Activated T-helper 9 cell treated with anti-CD3 and anti-CD28 coated beads, Interleukin-2, amount 50 U/mL, for 16 hours (primary cell): ENCODE results near the gene ETFB.
A peak's percentile ranks its signal among the peaks of the same experiment; 100 is the strongest.

Experiments used
- DNase-seq: peaks from one replicate; pipeline ENCODE4 v3.0.0-alpha.2; 2020; ENCODE audit warnings: low read depth

The ETFB gene

DNA sequence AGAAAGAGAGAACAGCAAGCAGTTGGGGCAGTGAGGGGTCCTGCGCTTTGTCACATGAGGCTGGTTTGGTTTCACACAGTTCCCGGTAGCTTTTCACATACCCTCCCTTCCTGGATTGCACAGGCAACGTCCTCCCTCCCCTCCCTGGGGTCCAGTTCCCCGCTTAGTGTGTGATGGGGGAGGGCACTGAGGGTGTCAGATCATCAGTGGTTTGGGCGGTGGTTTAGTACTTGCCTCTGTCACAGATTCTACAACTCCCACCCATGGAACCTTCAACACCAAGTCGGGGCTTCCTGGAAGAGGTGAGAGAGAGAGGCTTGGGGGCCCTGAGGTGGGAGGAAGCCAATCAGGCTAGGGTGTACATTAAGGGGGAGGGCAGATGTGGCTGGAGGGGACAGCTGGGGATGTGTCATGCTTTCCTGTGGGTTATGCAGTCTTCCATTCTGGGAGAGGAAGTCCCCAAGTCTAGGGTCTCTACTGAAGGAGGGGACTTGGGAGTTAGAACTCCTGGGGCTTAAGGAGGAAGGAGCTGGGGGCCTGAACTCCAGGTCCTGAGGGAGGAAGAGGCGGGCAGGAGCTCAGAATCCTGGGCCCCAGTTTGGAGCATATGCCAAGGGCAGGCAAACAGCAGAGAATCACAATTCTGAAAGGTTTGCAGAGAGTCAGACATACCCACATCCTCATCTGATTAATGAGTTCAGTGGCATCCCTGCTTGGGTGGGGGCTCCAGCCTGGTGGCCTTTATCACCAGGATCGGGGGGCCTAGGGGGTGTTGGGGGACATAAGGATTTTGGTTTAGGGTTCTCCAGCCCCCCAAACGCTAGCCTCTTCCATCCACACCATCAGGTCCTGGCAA lies 6.7 kb upstream of the ETFB start, which contains the start of gene NKG7:
TSS of gene NKG7 (minus strand) at position 6 of the 856 bp plus-strand sequence. CDS start 119 bp downstream, outside the sequence.
- peak; percentile 66 for DNase-seq

DNA sequence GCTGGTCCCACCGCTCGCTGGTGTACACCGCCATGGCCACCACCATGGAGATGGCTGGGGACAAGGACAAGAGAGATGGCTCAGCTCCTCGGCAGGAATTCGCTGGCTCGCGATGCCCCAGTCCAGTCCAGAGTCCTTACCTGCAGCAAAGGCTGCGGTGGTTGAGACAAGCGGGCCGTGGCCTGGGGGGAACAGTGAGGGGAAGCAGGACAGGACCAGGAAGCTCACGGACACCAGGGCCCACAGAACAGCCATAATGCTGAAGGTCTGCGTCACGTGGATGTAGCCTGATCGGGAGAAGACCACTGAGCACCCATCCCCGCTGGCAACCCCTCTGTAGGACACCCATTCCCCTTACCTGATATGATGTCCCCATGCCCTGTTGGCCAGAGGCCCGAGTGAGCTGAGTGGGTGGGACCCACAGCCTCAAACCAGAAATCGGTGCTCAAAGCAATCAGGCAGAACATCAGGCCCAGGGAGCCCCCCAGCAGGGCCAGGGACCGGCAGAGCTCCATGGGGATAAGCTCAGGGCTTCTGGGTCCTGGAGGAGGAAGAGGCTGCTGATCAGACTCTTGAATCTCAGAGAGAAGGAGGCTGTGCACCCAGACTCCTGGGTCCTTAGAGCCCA lies 5.9 kb upstream of the ETFB start:
- DNase-seq: no peak

DNA sequence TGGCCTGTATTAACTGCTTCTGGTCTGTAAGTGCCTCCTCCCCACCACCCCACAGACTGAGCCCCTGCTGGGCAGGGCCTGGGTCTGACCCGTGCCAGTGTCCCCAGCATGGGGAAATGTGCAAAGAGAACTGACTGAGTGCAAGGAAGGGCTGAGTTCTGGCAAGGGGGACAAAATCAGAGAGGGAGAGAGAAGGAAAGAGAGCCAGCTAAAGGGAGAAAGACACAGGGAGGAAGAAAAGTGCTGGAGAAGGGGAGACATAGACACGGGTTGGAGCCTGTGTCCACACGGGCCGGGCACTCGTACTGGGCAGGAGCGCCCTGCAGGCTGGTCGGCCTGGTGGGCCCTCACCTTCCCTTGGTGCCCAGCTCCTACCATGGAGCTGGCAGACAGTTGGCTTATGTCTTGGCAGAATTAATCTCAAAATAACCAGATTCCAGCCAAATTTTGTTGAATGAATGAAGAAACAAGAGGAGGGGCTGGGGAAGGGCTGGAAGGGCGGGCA lies 5.0 kb upstream of the ETFB start:
- no peak for DNase-seq

DNA sequence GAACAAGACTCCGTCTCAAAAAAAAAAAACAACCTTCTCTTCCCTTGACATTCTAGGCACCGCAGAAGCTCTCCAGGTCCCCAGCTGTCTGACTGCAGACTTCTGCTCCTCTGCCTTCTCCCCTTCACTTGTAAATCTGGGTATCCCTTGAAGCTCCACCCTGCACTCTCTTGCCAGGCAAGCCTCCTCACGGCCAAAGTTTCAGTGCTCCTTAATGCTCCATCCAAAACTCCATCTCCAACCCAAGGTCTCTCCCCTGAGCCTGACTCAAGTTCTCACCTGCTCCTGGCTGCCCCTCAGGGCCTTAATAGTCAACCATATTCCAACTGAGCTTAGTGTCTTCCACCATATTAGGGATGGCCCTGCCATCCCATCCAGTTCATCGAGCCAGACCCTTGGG lies 4.0 kb upstream of the ETFB start:
- DNase-seq: no peak

DNA sequence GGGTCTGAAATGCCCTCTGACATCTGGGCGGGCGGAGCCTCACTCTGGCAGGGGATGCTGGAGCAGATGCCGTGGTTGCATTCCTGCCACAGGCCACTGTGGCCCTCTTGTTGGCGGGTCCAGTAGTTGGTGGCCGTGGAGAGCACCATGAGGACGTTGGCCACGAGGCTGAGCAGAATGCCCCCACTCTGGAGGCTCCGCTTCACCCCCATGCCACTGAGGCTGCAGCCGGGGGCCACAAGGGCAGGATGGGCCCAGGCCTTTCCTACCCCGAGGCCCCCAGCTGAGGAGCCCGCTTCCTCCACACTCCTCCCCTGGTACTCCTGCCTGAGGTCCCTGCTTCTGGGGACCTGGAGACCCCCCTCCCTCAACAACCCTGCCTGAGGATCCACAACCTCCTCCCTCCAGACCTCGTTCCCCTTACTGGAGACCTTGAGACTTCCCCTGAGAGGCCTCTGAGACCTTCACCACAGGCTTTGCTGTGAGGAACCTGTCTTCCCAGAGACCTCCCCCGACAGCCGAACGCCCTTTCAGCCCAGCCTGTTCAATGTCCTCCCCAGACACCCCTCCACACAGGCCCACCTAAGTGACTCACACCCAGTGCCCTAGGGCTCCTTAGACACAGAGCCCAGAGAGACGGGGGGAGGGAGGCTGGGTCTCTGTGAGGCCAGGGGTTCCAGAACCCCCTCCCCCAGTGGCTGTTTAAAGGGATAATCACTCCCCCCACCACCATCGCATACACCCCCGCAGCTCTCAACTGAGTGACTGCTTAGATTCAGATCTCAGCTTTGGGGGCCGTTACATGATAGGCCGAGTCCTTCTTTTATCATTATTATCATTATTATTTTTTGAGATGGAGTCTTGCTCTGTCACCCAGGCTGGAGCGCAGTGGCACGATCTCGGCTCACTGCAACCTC lies 2.4 kb upstream of the ETFB start, which contains the start of gene CLDND2:
TSS of gene CLDND2 (minus strand) at position 638 of the 917 bp plus-strand sequence. CDS start at position 212, 426 bp downstream.
- no peak for DNase-seq

DNA sequence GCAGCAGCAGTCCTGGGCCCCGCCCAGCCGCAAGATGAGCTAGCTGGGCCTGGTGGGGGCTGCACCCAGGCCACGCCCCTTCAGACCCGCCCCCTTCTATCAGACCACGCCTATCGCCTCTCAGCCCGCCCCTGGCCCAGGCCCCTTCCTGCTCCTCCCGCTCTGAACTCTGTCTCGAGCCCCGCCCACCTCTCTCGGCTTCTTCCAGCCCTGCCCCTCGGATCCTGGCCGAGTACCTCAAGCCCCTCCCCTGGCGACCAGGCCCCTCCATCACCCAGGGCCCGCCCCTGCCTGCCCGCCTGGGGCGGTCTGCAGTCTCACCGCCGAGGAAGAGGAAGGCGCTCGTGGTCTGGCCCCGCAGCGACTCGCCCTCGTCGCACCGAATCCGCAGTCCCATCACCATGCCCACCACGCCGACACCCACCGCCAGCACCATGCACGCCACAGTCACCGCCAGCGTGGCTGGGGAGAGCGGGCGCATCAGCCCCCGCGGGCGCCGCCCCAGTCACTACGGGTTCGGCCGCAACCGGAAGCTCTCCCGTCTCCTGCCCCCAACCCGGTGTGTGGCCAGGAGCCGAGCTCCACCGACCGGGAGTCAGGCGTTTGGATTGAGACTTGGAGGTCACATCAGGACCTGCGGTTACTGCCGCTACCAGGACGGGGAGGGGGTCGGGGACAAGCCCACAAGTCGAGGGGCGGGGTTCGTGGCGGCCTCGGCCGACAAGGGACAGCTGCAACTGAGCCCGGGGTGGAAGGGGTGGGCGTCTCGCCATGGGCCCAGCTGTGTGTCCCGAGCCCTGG lies 1.6 kb upstream of the ETFB start:
- DNase-seq: peak; percentile 93

DNA sequence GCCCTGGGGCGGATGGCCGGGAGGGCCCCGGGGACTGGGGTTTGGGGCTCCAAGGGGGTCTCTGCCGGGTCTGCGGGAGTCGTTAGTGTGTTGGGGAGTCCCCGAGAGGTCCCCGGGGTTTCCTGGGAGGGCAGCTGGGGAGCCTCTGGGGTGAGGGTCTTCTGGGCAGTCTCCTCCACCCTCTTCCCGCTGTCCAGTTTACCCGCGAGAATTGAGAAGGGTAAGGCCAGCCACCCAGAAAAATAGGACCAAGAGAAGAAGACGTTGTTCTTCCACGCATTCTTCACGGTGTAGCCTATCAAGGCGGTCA lies 1.0 kb upstream of the ETFB start:
- no peak for DNase-seq

DNA sequence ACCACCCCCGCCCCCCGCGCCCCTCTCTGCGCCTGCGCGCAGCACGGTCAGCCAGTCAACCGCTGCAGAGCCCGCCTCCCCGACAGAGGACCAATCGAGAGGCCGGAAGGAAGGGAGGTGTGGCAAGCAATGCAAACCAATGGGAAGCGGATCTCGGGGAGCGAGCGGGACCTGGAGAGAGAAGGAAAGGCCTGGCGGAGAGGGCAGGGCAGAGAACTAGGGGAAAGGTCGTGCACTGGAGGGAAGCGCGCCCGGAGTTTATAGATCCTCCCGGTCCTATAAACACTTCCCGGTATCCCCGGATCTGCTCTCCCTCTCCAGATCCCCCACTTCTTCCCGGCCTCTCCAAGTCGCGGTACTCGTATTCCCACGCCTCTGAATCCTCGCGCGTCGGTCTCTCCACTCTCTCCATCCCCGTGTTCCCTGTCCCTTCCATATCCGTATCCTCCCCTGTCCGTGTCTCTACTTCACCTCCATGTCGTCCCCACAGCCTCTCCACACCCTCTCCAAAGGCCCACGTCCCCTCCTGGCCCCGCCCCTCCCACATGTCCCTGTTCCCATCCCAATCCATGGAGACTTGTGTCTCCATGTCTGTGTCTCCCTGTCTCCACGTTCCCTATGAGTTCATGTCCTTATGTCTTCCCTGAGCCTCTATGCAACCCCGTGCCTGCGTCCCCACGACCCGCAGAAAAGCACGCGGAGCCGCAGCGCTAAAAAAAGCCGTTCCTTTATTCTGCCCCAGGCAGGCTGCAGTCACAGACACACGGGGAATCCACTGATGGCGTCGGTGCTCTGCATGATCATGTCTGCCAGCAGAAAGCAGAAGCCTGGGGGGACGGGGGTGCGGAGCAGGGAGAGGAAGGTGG lies 434 bp upstream of the ETFB start:
- DNase-seq: peak; percentile 85

DNA sequence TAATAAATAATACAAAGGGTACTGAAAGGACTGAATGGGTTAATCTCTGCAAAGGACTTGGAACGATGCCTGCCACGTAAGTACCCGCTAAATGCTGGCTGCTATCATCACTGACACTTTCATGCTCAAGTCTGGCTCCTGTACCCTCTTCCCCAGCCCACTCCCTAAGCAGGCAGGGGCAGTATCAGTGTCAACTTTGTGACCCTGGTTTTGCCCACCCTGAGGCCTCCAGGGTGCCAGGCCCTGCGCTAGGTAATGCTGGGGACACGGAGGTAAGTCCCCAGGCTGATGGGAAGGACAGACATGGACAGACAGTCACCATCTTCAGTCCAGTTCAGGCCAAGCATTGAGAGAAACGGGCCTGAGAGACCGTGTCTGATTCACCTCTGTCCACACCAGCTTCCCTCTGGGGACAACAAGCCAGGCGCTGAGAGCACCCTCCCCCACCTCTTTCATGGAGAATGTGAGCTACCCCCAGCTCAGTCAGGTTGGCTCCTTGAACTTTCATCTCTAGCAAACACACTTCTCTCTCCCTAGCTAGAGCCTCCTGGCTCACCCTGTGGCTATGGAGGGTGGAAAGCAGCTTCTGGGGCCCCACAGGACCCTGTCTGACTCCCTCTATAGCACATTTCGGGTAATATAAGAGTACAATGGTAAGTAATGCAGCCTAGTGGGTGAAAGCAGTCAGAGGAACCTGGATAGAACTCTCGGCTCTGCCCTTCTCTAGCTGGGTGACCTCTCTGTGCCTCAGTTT lies 800 bp downstream of the ETFB start:
- no peak for DNase-seq

DNA sequence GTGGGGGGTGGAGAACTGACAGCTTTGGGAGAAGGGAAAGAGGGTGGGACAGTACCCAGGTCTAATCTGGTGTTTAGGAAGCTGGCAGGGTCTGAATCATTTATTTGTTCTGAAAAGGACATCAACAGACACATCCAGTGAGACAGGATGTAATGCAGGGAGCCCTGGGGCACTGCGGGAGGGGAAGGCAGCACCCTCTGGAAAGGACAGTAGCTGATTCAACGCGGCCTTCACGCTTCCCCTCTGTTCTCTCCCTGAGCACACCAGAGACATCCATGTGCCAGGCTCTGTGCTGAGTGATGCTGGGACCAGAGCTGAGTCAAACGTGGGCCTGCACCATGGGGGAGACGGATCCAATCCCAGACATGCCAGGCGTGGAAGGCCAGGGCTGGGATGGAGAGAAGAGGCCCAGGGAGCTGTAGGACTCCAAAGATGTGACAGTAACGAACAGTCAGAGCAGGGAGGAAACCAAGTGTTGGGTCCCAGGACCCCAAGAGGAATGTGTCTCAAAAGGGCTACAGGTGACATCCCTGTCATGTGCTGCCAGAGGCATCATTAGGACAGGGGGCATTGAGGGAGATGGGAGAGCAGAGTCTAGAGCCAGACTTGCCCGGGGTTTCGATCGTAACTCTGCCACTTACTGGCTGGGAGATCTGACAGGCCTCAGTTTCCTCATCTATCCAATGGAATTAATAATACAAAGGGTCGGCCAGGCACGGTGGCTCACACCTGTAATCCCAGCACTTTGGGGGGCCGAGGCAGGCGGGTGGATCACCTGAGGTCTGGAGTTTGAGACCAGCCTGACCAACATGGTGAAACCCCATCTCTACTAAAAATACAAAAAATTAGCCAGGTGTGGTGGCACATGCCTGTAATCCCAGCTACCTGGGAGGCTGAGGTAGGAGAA lies 1.7 kb downstream of the ETFB start:
- DNase-seq: no peak

DNA sequence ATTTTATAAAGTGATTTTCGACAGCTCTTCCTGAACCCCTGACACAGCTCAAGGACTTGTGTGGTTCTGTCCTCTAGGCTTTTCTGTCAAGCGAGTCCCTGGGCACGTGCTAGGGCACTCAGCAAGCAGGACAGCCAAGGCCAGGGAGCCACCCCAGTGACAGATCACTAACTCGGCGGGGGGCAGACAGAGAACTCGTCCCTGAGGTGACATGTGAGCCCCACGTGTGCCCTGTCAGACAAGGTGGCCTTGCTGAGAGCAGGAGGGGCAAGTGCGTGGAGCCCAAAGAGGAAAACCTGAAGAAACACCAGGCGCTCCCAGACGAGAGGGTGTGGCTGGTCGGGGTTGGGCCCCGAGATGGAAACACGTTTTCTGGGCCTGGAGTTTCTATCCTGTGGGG lies 4.9 kb downstream of the ETFB start:
- no peak for DNase-seq

DNA sequence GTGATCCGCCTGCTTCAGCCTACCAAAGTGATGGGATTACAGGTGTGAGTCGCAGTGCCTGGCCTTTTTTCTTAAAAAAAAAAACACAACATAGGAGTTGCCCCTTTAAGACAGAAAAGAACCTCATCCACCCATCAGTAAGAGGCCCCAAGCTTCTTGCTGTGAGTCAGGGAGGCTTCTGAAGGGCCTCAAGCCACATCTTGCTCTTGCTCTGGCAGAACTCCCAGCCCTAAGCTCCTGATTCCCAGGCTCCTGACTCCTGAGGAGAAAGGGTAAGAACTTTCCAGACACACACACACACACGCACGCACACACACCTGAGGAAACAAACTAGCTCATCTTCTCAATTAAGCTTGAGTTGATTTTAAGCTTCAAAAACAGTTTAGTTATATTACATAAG lies 6.9 kb downstream of the ETFB start:
- no peak for DNase-seq

DNA sequence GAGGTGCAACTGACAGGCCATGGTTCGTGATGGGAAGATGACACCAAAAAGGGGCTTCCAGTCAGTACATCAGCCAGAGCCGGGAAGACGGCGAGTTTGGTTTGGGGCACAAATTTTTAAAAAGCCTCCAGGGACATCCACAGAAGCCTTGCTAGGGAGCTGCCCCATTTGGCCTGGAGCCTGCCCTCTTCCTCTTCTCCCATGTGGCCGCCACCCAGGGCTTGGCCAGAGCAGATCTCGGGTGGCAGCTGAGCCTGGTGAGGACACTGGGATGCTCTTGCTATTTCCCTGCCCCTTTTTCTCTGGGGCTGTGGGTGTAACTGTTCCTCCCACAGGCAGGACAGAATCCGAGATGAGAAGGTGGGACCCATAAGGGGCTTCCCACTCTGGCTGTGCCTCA lies 8.2 kb downstream of the ETFB start:
- DNase-seq: no peak

DNA sequence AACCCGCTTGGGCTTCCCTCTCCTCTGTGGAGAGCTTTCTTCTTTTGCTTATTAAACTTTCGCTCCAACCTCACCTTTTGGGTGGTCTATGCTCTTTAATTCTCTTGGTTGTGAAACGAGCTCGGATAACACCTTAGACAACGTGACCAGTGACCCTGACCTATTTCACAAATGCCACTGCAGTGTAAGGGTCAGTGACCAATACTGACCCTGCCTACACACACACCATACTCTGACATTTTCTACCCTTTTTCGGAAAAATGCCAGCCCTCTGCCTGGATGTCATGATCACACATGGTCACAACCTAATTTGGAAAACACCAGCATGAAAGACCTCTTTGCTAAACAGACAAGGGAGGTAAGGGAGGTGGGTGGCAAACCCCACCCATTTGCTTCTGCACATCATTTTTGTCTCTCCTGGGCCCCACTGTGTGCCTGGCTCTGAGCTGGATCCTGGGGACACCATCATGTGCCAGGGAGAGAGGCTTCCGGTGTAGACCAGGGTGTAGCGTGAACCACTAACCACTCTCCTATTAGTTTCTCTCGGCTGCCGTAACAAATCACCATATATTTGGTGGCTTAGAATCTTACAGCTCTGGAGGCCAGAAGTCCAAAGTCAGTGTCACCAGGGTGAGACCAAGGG lies 9.9 kb downstream of the ETFB start:
- DNase-seq: no peak

DNA sequence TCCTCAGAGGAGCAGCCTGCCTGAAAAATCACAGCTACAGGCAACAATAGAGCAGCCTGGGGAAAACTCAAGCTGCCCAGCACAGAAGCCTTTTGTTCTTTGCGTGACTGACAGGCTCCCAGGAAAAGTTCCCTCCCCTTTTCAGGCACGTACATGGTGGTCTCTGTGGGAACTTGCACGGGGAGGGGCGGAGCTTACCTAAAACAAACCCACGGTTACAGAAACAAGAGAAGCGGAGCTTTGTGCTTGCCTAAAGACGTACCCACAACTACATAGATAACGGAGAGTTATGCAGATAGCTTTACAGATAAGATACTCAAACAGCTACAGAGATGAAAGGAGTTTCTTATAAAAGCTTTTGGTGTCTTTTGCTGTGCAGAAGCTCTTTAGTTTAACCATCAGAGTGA lies 11.4 kb downstream of the ETFB start:
- no peak for DNase-seq

DNA sequence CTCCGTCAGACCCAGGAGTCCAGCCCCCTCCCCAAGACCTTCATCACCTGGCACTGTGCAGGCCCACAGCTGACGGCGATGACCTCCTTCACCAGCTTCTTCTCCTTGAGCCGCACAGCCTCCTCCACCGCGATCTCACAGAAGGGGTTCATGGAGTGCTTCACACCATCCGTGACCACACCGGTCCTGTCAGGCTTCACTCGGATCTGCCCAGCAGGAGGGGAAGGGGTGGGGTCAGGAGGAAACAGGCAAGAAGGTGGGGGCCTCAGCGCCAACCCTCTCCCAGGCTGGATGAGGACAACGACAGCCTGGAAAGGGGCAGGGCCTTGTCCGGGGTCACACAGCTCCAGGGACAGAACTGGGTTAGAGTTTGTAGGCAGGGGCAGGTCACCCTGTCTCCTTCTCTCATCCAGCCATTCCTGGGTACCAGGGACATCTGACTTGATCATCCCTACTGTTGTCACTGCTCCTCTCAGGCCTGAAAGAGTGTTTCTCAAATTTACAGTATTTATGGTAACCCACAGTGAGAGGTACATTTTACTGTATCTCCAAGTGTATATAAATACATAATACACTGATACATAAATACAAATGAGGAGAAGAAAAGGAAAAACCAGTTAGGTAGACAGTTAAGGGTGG lies 12.0 kb downstream of the ETFB start:
- DNase-seq: no peak

DNA sequence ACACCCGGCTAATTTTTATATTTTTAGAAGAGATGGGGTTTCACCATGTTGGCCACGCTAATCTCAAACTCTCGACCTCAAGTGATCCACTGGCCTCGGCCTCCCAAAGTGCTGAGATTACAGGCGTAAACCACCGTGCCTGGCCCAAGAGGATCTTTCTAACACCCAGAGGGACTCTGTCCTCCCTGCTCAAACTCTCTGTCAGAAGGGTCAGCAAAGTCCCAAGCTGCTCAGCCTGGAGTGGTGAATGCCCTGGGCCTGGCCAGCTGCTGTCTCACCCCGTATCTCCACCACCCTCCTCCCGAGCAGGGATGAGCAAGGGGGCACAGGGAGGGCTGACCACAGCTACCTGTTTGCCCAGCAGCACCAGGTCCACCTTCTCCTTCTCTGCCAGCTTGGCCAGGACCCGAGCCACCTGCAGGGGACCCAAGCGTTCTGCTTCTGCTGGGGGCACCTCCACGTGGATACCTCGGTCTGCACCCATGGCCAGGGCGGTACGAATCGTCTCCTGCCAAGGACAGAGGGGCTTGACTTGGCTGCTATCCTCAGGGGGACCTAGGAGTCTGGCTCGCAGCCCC lies 13.3 kb downstream of the ETFB start:
- DNase-seq: no peak
